HepG2 (cell line): ENCODE data around the gene CRHR1. TPM values are rescaled to one million over a fixed set of nuclear protein-coding genes. Genes with fewer than 3 reads are reported as not detected.

Experiments used
- ATAC-seq: fragments of 200-7000 bp; cut with Tn5 transposase; 3 replicates; pipeline ENCODE4 v1.9.1; 2020; ENCODE audit warnings: mild to moderate bottlenecking, moderate library complexity
- BruUV-seq: library from RNA; stranded (reverse); fragments of 400-500 nt; replicated peaks from 2 replicates; lab custom pipeline; 2021; lab: Mats Ljungman, UMichigan
- CTCF ChIA-PET: fragments of 300-600 bp; formaldehyde crosslinking; extraction: SDS; loops from one replicate; lab custom pipeline; 2021; ENCODE audit warnings: low total read pairs, inconsistent platforms, low intra/inter-chr PET ratio; lab: Yijun Ruan, JAX
- POLR2A ChIA-PET: fragments of 350-600 bp; sonication (Branson Sonifier 250); formaldehyde crosslinking; loops from one replicate; lab custom pipeline; 2020; ENCODE audit warnings: antibody characterized with exemption, inconsistent platforms; lab: Yijun Ruan, JAX
- DNase-seq: peaks from one replicate; pipeline ENCODE4 v3.0.0-alpha.2; 2015; ENCODE audit warnings: low spot score
- FAIRE-seq: peaks from 3 replicates; lab custom pipeline; 2011; peaks lifted over from hg19 to GRCh38; lab: Jason Lieb, UNC
- H2AFZ ChIP-seq: one replicate; pipeline ENCODE4 v1.6.1; 2011; ENCODE audit warnings: low read length, inconsistent platforms
- H3K27ac ChIP-seq: fragments of 300-600 bp; 3 replicates; pipeline ENCODE4 v1.8.0; 2011; ENCODE audit warnings: mixed run types, mild to moderate bottlenecking, mixed read lengths, low read length, inconsistent platforms; ENCODE audit not compliant: insufficient read depth; ENCODE audit errors: extremely low read length
- H3K27me3 ChIP-seq, 2 experiments: fragments of 200-600 bp in 1 of 2; 2 replicates in 1 of 2; 3 replicates in 1 of 2; pipeline versions ENCODE4 v1.6.0 to v1.8.0; 2011; ENCODE audit warnings: low read length in 2 of 2, mild to moderate bottlenecking in 2 of 2, moderate library complexity in 2 of 2, inconsistent platforms in 1 of 2; ENCODE audit not compliant: insufficient read depth in 2 of 2, control insufficient read depth in 1 of 2
- H3K36me3 ChIP-seq, 2 experiments: fragments of 200-600 bp in 1 of 2; replicated peaks in 1 of 2; 2 replicates in 1 of 2; 3 replicates in 1 of 2; pipeline versions ENCODE4 v1.5.1 to v1.8.0; 2011; ENCODE audit warnings: low read length in 2 of 2, inconsistent platforms in 1 of 2; ENCODE audit not compliant: insufficient read depth in 2 of 2, control insufficient read depth in 1 of 2
- H3K4me1 ChIP-seq: 2 replicates; pipeline ENCODE4 v1.5.1; 2012; ENCODE audit warnings: low read length, inconsistent platforms; ENCODE audit not compliant: insufficient read depth
- H3K4me2 ChIP-seq: 2 replicates; pipeline ENCODE4 v1.6.0; 2011; ENCODE audit warnings: low read depth, low read length, inconsistent platforms
- H3K4me3 ChIP-seq, 3 experiments: fragments of 200-600 bp in 1 of 3; sonication (generic), shearing (Covaris generic) in 1 of 3; replicated peaks in 1 of 3; 2 replicates each; pipeline ENCODE4 v1.5.1; 2011 to 2016; ENCODE audit warnings: low read length in 3 of 3, inconsistent platforms in 2 of 3, low read depth in 2 of 3, mild to moderate bottlenecking in 2 of 3, control low read depth in 1 of 3, mixed read lengths in 1 of 3; ENCODE audit not compliant: insufficient read depth in 1 of 3
- H3K79me2 ChIP-seq: one replicate; pipeline ENCODE4 v1.6.1; 2011; ENCODE audit warnings: low read length, inconsistent platforms; ENCODE audit not compliant: insufficient read depth
- H3K9ac ChIP-seq: 2 replicates; pipeline ENCODE4 v1.6.0; 2011; ENCODE audit warnings: mild to moderate bottlenecking, low read depth, low read length, inconsistent platforms; ENCODE audit not compliant: insufficient read depth
- H3K9me3 ChIP-seq: 2 replicates; pipeline ENCODE4 v1.5.1; 2012; ENCODE audit warnings: mild to moderate bottlenecking, low read length
- H4K20me1 ChIP-seq: 2 replicates; pipeline ENCODE4 v1.6.0; 2011; ENCODE audit warnings: inconsistent platforms, mild to moderate bottlenecking, low read length, moderate library complexity; ENCODE audit not compliant: insufficient read depth
- BORCS8-MEF2B ChIP-seq: sonication (generic); formaldehyde crosslinking; IDR thresholded peaks from 2 replicates; pipeline ENCODE4 v1.8.0; 2022; ENCODE audit warnings: mild to moderate bottlenecking, missing genetic modification reagents
- CREM ChIP-seq, 2 experiments: sonication (generic) in 1 of 2; formaldehyde crosslinking in 1 of 2; IDR thresholded peaks; 2 replicates each; pipeline versions ENCODE4 v1.4.0 to v1.6.1; 2016 to 2020; ENCODE audit warnings: antibody characterized with exemption in 1 of 2, mild to moderate bottlenecking in 1 of 2, missing genetic modification reagents in 1 of 2
- GLI4 ChIP-seq: sonication (generic); formaldehyde crosslinking; IDR thresholded peaks from 2 replicates; pipeline ENCODE4 v1.5.1; 2020; ENCODE audit warnings: missing genetic modification reagents, mild to moderate bottlenecking, moderate library complexity, borderline replicate concordance
- KMT2B ChIP-seq: IDR thresholded peaks from 2 replicates; pipeline ENCODE4 v1.6.1; 2016; ENCODE audit warnings: missing genetic modification reagents, missing compliant biosample characterization
- PHF20 ChIP-seq: sonication (generic); formaldehyde crosslinking; IDR thresholded peaks from 2 replicates; pipeline ENCODE4 v1.5.0; 2020; ENCODE audit warnings: mild to moderate bottlenecking, missing genetic modification reagents
- RNF2 ChIP-seq: fragments of 450-650 bp; conservative IDR thresholded peaks from 2 replicates; pipeline ENCODE4 v1.6.1; 2016; ENCODE audit warnings: low read depth
- SAFB2 ChIP-seq: sonication (generic); formaldehyde crosslinking; IDR thresholded peaks from 2 replicates; pipeline ENCODE4 v1.5.1; 2020; ENCODE audit warnings: missing genetic modification reagents, low read depth, mild to moderate bottlenecking, borderline replicate concordance
- SCMH1 ChIP-seq: sonication (generic); formaldehyde crosslinking; IDR thresholded peaks from 2 replicates; pipeline ENCODE4 v1.9.0; 2021; ENCODE audit warnings: missing genetic modification reagents, mild to moderate bottlenecking, borderline replicate concordance
- TCF7 ChIP-seq: sonication (generic); IDR thresholded peaks from 2 replicates; pipeline ENCODE4 v1.6.1; 2016; ENCODE audit warnings: antibody characterized with exemption, low read depth
- ZBTB7A ChIP-seq: sonication (generic); formaldehyde crosslinking; IDR thresholded peaks from 2 replicates; pipeline ENCODE4 v1.8.0; 2022; ENCODE audit warnings: mild to moderate bottlenecking, missing genetic modification reagents
- ZFP90 ChIP-seq: sonication (generic); formaldehyde crosslinking; IDR thresholded peaks from 2 replicates; pipeline ENCODE4 v1.8.0; 2022; ENCODE audit warnings: missing genetic modification reagents, mild to moderate bottlenecking, inconsistent platforms, borderline replicate concordance
- ZNF296 ChIP-seq: sonication (generic); formaldehyde crosslinking; conservative IDR thresholded peaks from 2 replicates; pipeline ENCODE4 v1.5.0; 2020; ENCODE audit warnings: mild to moderate bottlenecking, missing genetic modification reagents
- ZSCAN5A ChIP-seq: sonication (generic); formaldehyde crosslinking; IDR thresholded peaks from 2 replicates; pipeline ENCODE4 v1.8.0; 2022; ENCODE audit warnings: mild to moderate bottlenecking, missing genetic modification reagents, borderline replicate concordance
- WGBS: methylation state at CpG from one replicate; pipeline ENCODE4 v1.1.6; 2017; ENCODE audit warnings: low lambda C conversion rate; 5-methylcytosine and 5-hydroxymethylcytosine counted together
- in situ Hi-C: cut with HindIII; loops from 2 replicates; pipeline ENCODE4 v1.10.0; 2017; ENCODE audit warnings: low pct_unique_long_range_greater_than_20kb; ENCODE audit not compliant: extremely low pct_ligation_motif_present
- intact Hi-C: fragments of 100-400 bp; cut with micrococcal nuclease; formaldehyde crosslinking; loops from one replicate; pipeline ENCODE4 v1.10.0; 2022; ENCODE audit not compliant: unreplicated experiment
- polyA plus RNA-seq, 8 experiments: library from polyadenylated mRNA; depleted of rRNA in 3 of 8; stranded (reverse) in 7 of 8; unstranded in 1 of 8; fragments of >200 nt; fragmentation: Illumina TruSeq in 4 of 8; extraction: Trizol in 4 of 8; gene quantifications; 2 replicates each; pipeline versions ENCODE4 v1.2.1 to v1.2.3, GENCODE V29; 2011 to 2016; ENCODE audit warnings: low read depth in 4 of 8, missing spikeins in 1 of 8, mixed read lengths in 1 of 8; ENCODE audit not compliant: insufficient read depth in 1 of 8
- total RNA-seq, 5 experiments: library from RNA; depleted of rRNA; stranded (reverse); fragments of >200 nt; fragmentation: Illumina TruSeq; extraction: Trizol; gene quantifications; 2 replicates each; pipeline ENCODE4 v1.2.3, GENCODE V29; 2016; ENCODE audit warnings: low read depth in 1 of 5

The CRHR1 gene
- total and polyA plus RNA-seq, 2 of the 13 experiments (the other 11 are each of a cell fraction or from before 2014, with no cell fraction given): not detected

DNA sequence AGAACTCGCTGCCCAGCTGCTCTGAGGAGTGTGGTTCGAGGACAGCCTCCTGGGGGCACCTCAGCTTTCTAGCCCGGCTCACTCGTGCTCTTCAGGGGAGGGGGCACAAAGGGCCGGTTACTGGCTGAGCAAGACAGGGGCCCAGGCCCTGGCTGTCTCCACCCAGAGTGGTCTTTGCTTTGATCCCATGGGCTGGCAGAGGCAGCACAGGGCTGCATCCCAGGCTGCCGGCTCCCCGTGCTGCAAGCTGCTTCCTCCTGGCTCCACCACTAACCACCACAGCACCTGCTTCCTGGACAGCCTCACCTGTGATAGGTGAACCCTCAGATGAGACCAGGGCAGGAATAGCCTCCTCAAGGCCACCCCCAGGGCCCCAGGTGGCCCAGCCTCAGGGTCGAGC is 67.3 kb downstream of the CRHR1 start:
- TF ChIP-seq BORCS8-MEF2B (CRISPR knock-in tag) (no peak), GLI4 (CRISPR knock-in tag) (no peak), KMT2B (no peak), PHF20 (CRISPR knock-in tag) (no peak), ZFP90 (CRISPR knock-in tag) (no peak), CREM (IDR thresholded peaks at IDR 0.05) (no peak), CREM (CRISPR knock-in tag; IDR thresholded peaks at IDR 0.05) (no peak), SCMH1 (CRISPR knock-in tag) (no peak), SAFB2 (CRISPR knock-in tag) (no peak), TCF7 (no peak), ZSCAN5A (CRISPR knock-in tag) (no peak), ZBTB7A (CRISPR knock-in tag) (no peak), RNF2 (no peak), ZNF296 (CRISPR knock-in tag) (no peak)
- no peak overlapping the region for H3K4me3 ChIP-seq
- 3% methylated on average over 7 of the region's 8 CpGs for WGBS
- intact Hi-C loops (loop anchor here (5.0 kb wide), 1 partner anchor 204 kb away; no protein-coding TSS in a partner anchor), in situ Hi-C loops (no loop called here)
- CTCF ChIA-PET: interaction anchor here (2.7 kb wide), 1 partner anchor 210 kb away, joined by 29 read pairs; no protein-coding TSS in a partner anchor
- BruUV-seq: no TSS peak
- H2AFZ ChIP-seq: no peak overlapping the region
- no peaks in the 10 kb centered on the region for H3K79me2 ChIP-seq
- FAIRE-seq (no peak), DNase-seq (no peak), ATAC-seq (no peak; the same call in 2 of the 3 replicates)
- no peaks in the 10 kb centered on the region for H3K36me3 ChIP-seq
- no peak overlapping the region for H3K4me2 ChIP-seq
- H3K9ac ChIP-seq: no peak overlapping the region
- H3K4me1 ChIP-seq: no peaks in the 10 kb centered on the region
- POLR2A ChIA-PET: no interaction called here
- H3K27me3 ChIP-seq: peaks cover 10 to 59% of the 10 kb centered on the region in 2 experiments; a peak in 3 of 5 replicates
- H4K20me1 ChIP-seq: no peaks in the 10 kb centered on the region
- no peaks in the 10 kb centered on the region for H3K9me3 ChIP-seq
- H3K27ac ChIP-seq: no peak overlapping the region
